Activated CD4-positive, alpha-beta T cell treated with anti-CD3 and anti-CD28 coated beads, Interleukin-2, Interleukin-6, amounts not matched to agents 100 ng/mL and 50 ng/mL, durations not matched to agents 16 hours and 8 hours (primary cell): Measurements from ENCODE around the gene COX8A.

Source experiments
- DNase-seq: peaks from one replicate; pipeline ENCODE4 v3.0.0-alpha.2; 2020

Gene COX8A

DNA sequence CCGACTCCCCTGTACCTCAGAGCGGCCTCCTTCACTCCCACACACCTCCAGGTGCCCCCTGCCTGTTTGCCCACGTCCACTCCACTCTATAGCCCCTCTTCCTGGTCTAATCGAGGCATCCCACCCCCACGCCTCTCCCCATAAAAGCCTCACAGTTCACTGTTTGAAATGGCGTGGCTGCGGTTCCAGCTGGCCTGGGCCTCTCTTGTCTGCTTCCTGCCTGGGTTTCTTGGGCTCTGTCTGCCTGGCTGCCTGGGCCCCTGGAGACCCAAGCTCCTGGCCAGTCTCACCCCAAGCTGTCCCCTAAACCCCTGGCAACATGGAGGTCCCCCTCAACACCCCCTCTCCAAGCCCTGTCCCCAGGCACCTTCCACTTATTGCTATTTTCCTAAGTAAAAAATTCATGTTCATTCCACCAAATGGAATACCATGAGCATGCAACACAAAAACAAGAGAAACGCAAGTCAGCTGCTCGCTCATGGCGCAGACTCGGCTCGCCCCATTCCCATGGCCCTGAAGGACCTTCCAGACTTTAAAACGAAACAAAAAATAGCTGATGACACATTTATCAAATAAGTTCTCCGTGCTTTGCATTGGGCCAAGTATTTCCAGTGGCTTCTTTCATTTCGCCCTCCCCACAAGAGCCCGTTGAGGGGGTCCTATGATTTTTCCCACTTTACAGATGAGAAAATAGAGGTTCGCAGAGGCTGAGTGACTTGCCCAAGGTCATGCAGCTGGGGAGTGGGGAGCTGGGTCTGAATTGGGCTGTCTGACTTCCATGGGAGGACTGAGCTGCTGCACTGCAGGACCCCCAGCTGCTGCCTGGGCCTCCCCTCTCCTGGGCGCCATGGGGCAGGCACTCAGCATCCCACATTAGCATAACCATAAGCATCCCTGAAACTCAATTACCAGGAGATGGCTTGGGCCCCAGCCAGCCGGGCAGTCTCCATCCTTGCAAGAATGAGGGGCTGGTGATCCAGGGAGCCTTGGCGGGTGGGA lies 49.6 kb downstream of the COX8A start:
- DNase-seq: no peak

DNA sequence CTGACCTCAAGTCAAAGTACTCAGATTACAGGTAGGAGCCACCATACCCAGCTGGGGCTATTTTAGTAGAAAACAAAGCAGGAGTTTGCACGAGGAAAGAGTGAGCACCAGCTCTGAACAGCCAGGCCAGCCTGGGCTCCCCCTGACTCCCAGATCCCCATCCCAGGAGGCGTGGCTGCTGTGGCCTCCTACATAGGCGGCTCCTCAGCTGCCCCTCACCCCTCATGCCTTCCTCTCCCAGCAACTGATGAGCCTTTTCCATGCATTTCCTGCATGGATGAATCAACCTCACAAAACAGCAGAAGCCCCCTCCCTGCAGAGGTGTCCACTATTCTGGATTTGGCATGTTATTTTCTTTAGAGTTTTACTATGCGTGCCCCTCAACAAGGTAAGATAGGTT lies 50.8 kb downstream of the COX8A start:
- no peak for DNase-seq
